Midbrain (tissue), 1 donor: ENCODE results near the gene EPAS1.
"Not testable (repeated sequence)": the region's sequence is repeated elsewhere in the genome, so short reads cannot be mapped to it uniquely, and the experiment has no call there.

ENCODE experiments used
- DNase-seq: peaks from one replicate; lab custom pipeline; 2025; lab: John Stamatoyannopoulos, UW

EPAS1 gene

DNA sequence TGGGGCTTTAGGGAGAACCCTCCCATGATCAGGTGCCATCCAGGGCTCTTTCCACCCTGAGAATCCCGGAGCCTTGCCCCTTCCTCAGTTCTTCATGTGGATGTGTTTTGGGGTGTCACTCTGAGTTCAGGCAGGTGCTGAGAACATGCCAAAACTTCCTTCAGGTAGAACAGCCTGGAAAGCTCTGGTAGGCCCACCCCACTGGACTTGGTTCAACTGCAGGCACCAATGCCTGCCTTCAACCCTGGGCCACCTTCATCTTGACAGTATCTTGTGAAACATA lies 85.8 kb downstream of the EPAS1 start:
- no peak for DNase-seq

DNA sequence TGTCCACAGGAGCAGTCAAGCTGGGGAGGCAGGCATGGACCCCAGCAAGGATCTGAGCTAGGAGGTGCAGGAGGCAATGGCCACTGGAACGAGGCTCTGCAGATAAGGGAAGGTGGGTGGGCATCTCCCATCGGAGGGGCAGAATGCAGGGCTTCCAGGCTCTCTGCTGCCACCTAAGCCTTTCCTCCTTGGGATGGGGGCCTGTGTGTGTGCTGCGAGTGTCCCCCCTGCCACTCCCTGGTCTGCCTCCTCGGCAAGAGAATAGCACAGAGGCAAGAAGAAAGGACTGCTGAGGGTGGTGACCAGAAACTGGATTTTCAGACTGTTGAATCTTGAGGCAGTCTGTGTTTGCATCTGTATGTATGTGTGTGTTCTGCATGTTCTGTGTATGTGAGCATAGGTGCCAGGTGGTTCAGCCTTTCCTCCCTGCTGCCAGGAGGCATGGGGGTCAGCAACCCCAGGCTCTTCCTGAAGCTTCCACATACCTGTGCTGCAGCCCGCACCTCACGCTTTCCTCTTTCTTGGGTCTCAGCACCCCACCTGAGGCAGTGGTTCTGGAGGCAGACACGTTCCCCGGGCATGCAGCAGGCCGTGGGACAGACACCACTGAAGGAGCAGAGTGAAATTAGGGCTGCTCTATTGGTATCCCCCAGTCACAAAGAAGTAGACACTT lies 86.7 kb downstream of the EPAS1 start:
- DNase-seq = no peak

DNA sequence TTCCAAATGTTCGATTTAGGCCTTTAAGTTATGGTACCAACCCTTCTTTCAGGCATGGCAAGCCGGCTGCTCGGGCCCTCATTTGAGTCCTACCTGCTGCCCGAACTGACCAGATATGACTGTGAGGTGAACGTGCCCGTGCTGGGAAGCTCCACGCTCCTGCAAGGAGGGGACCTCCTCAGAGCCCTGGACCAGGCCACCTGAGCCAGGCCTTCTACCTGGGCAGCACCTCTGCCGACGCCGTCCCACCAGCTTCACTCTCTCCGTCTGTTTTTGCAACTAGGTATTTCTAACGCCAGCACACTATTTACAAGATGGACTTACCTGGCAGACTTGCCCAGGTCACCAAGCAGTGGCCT lies 87.2 kb downstream of the EPAS1 start:
- no peak for DNase-seq

DNA sequence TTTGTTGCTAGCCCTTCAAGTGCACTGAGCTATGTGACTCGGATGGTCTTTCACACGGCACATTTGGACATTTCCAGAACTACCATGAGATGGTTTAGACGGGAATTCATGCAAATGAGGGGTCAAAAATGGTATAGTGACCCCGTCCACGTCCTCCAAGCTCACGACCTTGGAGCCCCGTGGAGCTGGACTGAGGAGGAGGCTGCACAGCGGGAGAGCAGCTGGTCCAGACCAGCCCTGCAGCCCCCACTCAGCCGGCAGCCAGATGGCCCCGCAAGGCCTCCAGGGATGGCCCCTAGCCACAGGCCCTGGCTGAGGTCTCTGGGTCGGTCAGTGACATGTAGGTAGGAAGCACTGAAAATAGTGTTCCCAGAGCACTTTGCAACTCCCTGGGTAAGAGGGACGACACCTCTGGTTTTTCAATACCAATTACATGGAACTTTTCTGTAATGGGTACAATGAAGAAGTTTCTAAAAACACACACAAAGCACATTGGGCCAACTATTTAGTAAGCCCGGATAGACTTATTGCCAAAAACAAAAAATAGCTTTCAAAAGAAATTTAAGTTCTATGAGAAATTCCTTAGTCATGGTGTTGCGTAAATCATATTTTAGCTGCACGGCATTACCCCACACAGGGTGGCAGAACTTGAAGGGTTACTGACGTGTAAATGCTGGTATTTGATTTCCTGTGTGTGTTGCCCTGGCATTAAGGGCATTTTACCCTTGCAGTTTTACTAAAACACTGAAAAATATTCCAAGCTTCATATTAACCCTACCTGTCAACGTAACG lies 88.8 kb downstream of the EPAS1 start:
- DNase-seq = no peak

DNA sequence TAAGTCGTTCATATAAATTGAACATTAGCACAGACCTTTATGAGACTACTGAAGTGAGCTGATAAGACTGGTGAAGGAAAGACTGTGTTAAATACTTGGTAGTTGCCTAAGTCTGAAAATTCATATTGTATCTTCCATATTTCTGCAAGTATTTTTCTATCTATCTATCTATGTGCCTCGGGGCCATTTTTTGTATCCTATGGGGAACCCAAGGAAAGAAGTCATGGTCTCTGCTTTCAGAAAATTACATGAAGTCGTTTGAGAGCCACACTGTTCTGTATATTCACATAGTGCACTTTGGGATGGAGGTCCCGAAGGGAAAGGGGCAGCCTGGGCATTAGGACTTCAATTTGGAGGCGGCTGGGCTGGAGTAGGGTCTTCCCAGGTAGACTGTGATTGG lies 89.6 kb downstream of the EPAS1 start:
- no peak for DNase-seq

DNA sequence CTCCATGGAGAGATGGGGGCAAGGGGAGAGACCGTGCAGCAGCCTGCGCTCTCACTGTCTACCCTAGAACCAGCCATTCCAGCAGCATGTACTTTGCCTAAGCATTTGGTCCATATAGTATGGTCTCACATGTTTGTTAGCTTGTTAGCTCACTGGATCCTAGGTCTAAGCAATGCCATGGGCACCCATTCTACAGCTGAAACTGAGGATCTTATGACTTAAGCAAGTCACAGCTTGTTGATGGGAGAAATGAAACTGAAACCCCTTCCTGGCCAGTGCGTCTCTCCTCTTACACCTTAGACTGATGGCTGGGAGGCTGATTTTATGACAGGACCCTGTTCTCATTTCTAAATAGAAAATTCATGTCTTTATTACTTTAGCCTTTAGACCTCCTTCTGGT lies 90.1 kb downstream of the EPAS1 start:
- DNase-seq = no peak

DNA sequence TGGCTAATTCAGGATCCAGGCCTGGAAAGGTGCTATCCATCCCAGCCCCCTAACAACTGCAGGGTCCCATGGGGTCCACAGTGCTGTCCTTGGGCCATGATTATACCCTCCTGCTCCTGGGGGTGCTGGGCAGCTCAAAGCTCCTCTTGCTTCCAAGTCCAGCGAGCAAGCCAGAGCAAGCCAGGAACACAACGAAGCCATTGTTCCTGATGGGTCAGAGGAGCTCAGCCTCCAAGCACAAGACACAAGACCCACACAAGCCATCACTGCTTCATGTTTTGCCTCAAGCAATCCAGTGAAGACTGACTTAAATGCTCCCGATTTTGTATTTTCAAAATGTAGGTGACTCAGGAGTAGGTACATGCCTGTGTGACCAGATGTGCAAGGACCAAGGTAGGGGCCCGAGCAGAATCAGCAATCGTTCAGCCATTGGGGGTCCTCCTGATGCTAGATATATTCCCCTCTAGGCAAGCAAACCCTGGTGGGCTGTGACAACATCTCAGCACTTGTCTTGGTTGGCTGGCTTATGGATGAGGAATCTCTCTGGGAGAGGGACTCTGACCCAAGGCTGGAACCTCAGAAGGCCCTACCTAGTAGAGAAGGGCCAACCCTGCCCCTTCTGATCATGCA lies 90.8 kb downstream of the EPAS1 start:
- peak; percentile 81 for DNase-seq

DNA sequence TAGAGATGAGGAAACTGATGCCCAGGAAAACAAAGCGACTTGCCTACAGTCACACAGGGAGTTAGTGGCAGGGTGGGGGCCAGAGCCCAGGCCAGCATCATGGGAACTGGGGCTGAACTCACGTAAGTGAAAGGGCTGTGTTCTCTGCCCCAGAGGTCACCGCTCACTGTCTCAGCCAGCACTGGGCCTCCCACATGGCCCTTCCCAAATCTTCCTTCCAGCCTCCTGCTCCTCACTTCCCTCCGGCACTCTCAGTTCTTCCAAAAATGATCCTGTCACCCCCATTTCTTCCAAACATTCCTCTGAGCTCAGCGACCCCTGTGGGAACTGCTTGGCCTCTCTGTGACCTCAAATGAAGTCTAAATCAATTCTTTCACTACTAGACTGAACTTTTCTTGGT lies 91.7 kb downstream of the EPAS1 start:
- no peak for DNase-seq

DNA sequence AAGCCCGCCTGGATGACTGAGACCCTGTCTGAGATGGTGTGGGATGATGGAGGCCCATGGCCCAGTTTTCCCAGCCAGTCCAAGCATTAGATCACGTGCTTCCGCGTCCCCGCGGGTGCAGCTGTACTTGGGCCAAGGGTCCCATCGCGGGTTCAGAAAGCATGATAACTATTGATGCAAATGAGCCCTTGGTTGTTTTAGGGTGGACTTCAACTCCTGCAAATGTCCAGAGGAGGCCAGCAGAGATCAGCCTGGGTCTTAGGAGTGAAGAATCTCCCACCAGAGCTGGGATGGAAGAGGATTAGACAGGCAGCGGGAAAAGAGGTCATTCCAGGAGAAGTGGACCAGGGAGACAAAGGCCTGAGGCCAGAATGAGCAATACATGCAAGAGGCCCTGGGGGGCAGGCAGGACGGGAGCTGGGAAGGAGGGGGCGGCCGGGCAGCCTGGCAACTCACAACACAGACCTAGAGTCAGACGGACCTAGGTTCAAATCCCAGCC lies 92.3 kb downstream of the EPAS1 start:
- DNase-seq = no peak

DNA sequence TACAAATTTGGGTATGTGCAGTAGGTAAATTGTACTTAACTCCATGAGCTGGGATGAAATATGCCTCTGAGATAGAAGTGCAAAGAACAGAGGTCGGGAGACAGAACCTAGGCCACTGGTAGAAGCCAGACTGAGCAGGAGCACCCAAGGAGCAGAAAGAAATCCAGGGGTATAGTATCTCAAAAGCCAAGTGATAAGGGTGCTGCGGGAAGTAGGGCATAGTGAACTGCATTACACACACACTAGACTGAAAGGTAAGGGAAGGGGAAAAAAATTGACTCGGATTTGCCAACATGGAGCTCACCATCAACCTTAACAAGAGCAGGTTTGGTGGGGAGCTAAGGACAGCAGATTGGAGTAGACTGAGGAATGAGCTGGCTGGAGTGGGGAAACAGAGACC lies 92.8 kb downstream of the EPAS1 start:
- no peak for DNase-seq

DNA sequence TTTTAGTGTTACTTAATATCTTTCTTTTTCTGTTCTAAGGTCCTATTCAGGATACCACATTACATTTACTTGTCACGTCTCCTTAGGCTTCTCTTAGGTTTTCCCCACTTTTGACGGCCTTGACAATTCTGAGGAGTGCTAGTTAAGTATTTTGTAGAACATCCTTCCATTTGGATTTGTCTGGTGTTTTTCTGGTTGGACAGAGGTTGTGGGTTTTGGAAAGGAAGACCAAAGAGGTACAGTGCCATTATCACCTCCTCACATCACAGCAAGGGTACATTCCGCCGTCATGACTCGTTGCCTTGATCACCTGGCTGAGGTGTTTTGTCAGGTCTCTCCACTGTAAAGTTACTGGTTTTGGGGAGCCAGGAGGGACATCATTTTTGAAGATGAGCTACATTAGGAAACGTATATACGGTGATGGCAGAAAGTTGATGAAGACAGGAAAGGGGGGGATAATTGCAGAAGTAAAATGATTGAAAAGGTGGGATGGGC lies 93.7 kb downstream of the EPAS1 start:
- DNase-seq = no peak

DNA sequence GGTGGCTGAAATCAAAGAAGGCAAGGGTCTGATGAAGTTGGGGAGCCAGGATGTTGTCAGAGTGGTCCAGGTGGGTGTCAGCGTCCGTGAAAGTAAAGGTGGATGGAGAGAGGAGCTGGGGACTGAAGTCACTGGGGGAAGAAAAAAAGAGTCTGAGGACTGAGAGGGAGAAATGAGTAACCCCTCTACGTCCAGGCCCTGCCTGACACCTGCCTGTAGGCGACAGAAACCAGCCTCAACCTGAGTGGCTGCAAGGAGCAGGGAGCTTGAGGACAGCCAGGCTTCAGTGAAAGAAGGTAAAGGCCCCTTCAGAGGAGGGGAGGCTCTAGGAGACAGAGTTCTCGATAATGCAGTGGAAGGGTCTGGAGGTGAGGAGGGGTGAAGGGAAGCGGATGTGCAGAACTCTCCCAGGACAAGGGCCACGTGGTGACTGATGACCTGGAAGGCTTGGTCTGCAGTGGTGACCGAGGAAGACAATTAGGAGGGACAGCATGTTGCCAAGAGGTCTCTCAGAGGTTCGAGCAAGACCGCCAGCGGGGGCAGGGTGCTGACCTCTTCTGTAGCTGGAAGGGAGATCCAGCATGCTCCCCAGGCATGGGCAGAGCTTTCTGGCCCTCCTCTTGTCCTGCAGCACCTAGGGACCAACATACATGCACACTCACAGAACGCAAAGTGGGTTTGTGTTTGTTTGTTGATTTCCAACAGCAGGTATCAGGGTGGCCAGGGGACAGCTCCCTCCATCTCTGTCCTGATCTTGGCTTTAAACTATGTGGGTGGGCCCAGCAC lies 95.5 kb downstream of the EPAS1 start:
- no peak for DNase-seq

DNA sequence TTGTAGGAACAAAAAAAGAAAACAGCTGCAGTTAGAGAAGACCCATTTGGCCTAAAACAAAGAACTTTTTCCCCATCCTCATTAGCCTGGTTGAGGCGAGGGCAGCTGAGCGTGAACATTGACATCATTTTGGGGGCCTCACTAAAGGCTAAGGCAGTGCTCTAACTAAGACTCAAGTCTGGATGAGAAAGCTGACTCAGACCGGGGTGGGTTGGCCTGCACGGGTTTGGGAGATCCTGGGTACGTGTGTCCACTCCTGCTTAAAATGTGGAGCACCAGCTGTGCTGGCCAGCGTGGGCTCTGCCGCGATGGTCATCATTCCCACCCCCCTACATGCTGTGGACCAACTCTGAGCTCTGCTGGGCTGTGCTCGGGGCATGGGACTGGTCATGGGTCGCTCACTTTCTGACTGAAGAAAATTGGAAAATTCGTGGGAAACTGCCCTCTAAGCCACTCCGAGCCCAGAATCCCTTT lies 96.2 kb downstream of the EPAS1 start:
- no peak for DNase-seq

DNA sequence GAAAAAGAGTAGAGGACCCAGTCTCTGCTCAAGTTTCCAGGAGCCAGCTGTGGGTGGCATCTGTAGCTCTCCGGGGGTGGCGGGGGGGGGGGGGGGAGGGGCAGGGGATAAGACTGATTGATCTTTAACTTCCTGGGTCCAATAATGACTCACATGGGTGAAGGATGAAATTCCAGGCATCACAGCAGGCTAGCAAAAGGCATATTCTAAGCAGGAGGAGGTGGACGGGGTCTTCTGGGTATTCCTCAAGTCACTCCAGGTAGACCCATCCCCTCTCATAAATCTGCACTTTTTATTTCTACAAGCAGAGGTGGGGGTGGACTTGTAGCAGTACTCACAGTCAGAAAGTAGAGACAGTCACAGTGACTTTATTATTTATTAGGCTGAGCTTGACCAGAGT lies 96.7 kb downstream of the EPAS1 start:
- DNase-seq = no peak

DNA sequence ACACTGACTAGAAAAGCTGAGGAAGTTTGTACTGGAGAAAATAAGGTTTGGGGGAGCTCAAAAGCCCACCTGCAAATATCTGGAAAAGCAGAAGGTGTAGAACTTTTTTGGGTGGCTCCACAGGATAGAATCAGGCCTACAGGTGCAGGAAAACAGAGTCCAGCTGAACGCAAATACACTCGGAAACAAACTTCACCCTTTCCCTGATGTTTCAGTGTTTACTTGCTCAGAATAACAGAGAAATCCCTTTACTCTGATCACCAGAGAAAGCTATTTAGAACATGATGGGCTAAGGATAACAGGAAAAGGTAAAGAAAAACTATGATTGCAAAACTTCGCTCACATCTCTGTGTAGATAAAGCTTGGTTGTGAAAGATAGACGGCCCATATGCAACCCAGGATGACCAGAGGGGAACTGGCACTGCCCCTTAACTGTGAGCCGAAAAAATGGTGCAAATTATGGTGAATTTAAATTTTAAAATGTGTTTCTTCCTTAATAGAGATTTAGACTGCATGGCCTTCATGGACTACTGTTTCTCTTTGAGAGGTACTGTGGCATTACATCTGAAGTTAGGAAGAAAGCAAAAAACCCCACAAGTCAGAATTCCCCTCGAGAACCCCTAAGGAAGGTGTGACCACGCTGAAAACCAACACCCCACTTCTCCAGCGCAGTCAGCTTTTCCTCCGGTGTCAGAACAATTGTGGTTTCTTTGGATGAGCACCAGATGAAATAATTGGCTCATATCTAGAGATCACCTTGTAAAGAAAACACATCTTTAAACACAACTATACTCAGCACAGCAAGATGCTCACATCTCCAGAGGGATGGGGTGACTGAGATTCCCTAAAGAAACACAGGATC lies 97.7 kb downstream of the EPAS1 start:
- no peak for DNase-seq

DNA sequence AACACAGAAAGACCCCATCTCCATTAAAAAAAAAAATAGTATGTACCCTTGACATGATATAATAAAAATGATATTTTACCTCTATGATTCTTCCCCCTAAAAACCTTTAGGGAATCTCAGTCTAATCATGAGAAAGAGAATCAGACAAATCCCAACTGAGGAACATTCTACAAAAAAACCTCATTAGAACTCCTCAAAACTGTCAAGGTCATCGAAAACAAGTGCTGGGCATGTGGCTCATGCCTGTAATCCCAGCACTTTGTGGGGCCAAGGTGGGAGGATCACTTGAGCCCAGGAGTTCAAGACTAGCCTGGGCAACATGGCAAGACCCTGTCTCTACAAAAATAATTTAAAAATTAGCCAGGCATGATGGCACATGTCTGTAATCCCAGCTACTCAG lies 98.5 kb downstream of the EPAS1 start:
- DNase-seq = not testable (repeated sequence)

DNA sequence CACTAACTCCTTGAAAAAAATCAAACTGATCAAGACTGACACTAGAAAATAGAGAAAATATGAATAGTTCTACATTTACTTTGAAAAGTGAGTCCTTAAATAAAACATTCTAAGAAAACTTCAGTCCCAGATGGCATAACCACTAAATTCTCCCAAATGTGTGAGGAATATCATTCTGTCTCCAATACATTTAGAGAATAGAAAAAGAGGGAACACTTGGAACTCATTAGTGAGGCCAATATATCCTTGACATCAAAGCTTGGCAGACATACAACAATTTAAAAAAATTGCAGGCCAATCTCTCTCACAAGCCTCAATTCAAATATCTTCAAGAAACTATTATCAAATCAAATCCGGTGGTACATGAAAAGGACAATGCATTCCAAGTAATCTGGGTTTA lies 102.8 kb downstream of the EPAS1 start:
- DNase-seq = no peak

DNA sequence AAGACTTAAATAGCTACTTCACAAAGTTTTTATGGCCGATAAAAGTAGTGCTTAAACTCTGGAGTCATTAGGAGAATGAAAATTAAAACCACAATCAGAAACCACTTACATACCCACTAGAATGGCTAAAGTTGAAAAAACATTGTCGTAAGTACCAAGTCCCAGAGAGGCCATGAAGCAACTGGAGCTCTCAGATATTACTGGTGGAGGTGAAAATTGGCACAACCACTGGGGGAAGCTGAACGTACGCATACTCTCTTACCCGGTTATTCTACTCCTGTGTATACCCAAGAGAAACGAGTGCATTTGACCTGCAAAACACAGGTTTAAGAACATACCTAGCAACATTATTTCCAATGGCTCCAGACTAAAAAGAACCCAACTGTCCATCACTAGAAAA lies 105.7 kb downstream of the EPAS1 start:
- no peak for DNase-seq

DNA sequence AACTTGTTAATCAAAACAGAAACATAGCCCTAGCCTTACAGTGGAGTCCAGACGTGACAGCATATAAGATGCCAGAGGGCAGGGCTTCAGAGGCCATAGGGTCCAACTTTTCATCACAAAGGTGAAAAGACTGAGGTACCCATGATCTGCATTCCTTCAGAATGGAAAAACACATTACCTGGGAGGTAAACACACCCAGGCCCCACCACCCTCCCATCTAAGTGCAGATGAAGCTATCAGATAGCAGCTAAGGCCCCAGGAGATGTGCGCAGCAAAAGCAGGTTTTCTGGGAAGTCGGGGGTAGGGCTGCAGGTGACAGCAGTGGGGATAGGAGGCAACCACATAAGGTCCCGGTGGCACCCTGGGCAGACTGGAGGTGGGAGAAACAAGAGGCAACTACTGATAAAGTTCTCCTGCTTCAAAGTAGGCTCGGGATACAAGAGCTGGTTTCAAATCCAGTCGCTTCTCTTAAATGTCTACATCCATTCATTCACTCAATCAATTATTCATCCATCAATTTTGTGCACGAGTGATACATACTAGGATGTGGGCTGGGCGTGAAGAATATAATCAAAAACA lies 107.1 kb downstream of the EPAS1 start:
- no peak for DNase-seq

DNA sequence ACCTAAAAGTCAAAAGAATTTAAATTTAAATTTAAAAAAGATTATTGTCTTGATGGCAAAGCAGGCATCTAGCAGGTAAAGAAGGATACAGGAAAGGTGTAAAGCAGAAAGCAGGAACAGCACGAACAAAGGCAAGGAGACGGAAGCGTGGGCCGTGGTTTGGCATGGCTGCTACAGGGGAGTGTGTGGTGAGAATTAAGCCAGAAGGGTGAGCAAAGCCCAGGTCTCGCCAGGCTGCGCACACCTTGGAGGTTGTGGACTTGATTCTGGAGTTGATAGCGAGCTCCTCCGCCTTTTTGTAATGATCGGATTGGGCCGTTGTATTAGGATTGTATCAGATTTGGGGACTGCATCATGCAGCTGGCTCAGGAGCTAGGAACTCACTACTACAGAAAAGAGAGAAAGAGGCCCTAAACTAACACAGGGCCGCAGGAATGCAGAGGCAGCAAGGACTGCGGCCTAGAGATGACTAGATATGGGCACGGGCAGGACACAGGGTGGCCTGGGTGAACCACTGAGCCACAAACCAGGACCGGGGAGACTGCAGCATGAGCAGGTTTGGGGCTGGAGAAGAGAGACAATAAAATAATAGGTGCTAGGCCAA lies 110.7 kb downstream of the EPAS1 start:
- no peak for DNase-seq

DNA sequence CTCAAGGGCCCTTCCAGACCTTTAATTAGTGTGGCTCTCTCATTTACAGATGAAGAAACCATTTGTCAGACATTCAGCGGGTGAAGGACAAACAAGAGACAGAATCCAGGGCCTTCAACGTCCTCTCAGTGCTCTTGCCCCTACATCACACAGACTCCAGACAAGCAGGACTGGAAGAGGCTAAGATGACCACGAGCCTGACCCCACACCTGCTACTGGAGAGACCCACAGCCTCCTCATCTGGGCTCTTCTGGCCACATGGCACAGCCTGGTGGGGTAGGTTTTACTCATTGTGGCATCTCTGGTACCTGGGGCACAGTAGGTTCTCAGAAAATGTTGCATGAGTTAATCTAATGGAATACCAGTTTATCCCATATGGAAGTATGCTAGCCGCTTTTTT lies 112.5 kb downstream of the EPAS1 start:
- no peak for DNase-seq
